Effector memory CD4-positive, alpha-beta T cell (primary cell): Measurements from ENCODE around the gene ABHD17A.

Experiments used
- DNase-seq, 3 donors: peaks; one replicate each; pipeline ENCODE4 v3.0.0-alpha.2; 2020
- H3K27ac ChIP-seq: 2 replicates; pipeline ENCODE4 v1.7.0; 2013; ENCODE audit warnings: mild to moderate bottlenecking, low read length, moderate library complexity; ENCODE audit not compliant: insufficient read depth, poor library complexity, severe bottlenecking
- H3K27me3 ChIP-seq: replicated peaks from 2 replicates; pipeline ENCODE4 v1.7.0; 2013; ENCODE audit warnings: mild to moderate bottlenecking, low read length; ENCODE audit not compliant: insufficient read depth, control insufficient read depth, poor library complexity, severe bottlenecking
- H3K36me3 ChIP-seq: 2 replicates; pipeline ENCODE4 v1.7.0; 2013; ENCODE audit warnings: mild to moderate bottlenecking, low read length, moderate library complexity; ENCODE audit not compliant: control insufficient read depth, insufficient read depth
- H3K4me1 ChIP-seq: 2 replicates; pipeline ENCODE4 v1.7.0; 2013; ENCODE audit warnings: low read length, mild to moderate bottlenecking; ENCODE audit not compliant: control insufficient read depth, insufficient read depth, poor library complexity, severe bottlenecking
- H3K4me3 ChIP-seq: 2 replicates; pipeline ENCODE4 v1.7.0; 2013; ENCODE audit warnings: low read length, low read depth, mild to moderate bottlenecking; ENCODE audit not compliant: insufficient read depth, poor library complexity, severe bottlenecking
- H3K9me3 ChIP-seq: 2 replicates; pipeline ENCODE4 v1.7.0; 2013; ENCODE audit warnings: mild to moderate bottlenecking, low read length, moderate library complexity; ENCODE audit not compliant: control insufficient read depth

Gene ABHD17A

DNA sequence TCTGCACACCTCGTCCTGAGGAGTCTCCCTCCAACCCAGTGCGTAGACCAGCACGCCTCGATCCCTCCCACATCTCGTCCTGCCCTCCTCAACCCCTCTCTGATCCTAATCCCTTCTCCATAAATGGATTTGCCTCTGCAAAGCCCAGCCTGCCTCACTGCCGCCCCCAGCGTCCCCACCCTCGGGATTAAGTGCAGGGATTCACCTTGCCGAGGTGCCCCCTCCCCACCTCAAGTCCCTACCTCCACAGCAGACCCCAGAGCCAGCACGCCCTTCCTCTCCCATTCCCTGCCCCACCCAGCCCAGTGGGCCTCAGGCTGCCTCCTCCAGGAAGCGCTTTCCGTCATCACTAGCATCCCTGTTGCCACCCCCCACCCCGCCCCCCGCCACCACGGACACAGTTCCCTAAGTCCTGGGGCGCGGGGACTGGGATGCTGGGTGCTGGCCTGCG lies 25.9 kb downstream of the ABHD17A start:
- Histone ChIP-seq H3K4me3 (no peak overlapping the region), H3K9me3 (no peaks in the 10 kb centered on the region), H3K27me3 (no peaks in the 10 kb centered on the region), H3K4me1 (peaks cover 64% of the 10 kb centered on the region), H3K27ac (peak overlapping the region; percentile 86), H3K36me3 (no peaks in the 10 kb centered on the region)
- no peak for DNase-seq

DNA sequence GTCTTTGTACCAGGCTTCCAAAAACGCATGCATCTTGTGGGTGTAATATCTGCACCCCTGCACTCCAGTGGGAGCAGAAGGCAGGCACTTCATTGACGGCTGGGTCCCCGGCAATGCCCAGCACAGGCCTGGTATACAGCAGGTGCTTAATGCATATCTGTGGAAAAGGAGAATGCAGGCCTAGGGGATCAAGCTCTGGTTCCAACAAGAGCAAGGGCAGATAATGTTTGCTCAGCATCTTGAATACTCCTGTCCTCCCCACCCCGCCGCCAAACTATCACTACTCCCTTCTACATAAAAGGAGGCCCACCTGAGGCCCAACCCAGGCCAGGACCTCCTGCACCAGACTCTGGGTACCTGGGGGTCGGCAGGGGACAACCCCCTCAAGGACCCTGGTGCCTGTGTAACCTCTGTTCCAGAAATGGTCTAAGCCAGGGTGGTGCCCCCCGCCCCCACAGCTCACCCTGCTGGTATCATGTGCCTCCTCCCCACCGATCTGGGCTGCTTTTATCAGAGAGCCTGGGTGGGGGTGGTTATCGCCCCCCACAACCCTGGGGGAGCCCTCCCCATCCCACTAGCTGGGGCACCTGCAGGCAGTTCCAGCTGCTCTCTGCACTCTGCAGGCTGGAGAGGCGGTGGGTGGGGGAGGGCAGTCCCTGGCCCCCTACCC lies 26.7 kb downstream of the ABHD17A start:
- peak overlapping the region; percentile 86 for H3K27ac ChIP-seq
- no peak for DNase-seq
- no peaks in the 10 kb centered on the region for H3K36me3 ChIP-seq
- no peak overlapping the region for H3K4me3 ChIP-seq
- H3K9me3 ChIP-seq, result no peaks in the 10 kb centered on the region
- peaks cover 72% of the 10 kb centered on the region for H3K4me1 ChIP-seq
- no peaks in the 10 kb centered on the region for H3K27me3 ChIP-seq

DNA sequence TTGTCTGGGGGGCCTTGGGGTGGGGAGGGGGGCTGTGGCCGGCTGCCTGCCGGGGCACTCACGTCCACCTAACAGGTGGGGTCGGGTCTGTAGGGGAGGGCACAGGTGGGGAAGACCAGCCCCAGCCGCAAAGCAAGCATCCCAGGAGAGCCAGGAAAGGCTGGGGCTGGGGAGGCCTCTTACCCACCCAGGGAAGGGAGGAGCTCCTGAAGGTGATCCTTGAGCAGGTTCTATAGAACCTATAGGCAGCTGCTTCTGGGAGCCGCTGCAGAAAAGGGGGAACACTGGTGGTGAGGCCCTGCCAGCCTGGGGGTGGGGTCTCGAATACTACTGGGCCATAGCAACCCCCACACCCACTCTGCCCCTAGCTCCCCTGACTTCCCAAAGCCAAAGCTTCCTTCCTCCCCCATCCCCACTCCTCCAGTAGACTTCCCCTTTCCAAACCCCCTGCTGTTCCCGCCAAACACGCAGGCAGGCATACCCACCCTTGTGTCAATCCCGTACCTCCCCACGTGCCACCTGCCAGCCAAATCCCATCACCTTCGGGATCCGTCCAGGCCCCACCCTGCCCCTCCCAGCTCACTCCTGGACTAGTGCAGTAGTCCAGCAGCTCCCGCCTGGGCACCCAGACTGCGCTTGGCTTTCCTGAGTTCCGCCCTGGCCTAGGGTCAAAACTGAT lies 27.5 kb downstream of the ABHD17A start:
- no peaks in the 10 kb centered on the region for H3K9me3 ChIP-seq
- H3K27ac ChIP-seq, result peak overlapping the region; percentile 86
- no peaks in the 10 kb centered on the region for H3K27me3 ChIP-seq
- DNase-seq, result no peak
- peaks cover 79% of the 10 kb centered on the region for H3K4me1 ChIP-seq
- H3K4me3 ChIP-seq, result no peak overlapping the region
- no peaks in the 10 kb centered on the region for H3K36me3 ChIP-seq

DNA sequence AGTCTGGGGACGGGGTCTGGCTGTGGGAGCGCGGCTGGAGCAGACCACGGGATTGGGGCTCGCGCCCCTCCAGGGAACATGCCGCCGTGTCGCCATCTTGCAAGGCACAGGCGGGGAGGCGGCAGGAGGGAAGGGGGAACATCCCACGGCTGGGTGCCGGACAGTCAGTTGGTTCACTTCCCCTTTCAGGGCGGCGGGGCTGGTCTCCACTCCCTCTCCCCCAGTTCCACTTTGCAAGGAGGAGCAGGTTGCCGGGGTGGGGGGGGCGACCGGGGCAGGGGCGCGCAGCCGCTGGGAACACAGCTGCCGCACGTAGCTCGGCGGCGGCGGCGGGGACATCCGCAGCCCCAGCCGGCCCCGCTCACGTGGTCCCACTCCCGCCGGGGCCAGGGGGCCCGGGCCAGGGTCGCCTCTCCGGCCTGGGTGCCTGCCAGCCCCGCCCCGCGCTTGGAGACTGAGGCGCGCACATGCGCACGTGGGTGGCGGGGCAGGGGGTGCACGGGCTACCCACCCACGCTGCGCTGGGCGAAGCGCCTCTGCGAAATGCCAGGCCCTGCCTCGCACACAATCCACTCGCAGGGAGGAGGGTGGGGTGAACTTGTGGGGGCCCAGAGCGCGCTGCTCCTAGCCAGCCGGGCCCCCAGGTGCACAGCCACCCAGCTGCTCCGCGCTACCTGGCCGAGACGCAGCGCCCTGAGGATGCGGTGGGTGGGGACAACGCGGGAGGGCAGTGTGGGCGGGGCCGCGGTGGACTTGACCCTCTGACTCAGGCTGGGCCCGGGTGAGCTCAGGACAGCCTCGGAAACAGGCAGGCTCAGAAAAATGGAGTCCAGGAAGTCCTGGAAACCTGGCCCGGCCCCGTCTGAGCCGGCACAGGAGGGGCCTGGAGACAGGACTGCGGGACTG lies 28.3 kb downstream of the ABHD17A start:
- Histone ChIP-seq H3K4me1 (peaks cover 85% of the 10 kb centered on the region), H3K27ac (peak overlapping the region; percentile 86), H3K4me3 (peak overlapping the region; percentile 60), H3K27me3 (no peaks in the 10 kb centered on the region), H3K9me3 (no peaks in the 10 kb centered on the region), H3K36me3 (no peaks in the 10 kb centered on the region)
- no peak for DNase-seq

DNA sequence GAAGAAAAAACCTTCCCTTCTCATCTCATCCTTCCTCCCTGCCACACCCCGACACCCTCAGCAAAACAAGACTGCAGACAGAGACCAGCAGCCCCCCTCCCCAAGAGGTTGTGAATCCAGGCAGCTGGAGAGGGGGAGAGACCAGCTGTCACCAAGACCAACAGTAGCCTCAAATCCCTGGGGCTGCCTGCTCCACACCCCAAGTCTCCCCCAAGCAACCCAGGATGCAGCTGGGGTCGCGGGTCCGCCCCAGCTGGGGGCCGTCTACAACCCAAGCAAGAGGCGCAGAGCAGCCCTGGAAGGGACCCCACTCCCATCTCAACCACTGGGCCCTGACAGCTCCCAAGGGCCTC lies 29.0 kb downstream of the ABHD17A start:
- H3K4me3 ChIP-seq, result peak overlapping the region; percentile 60
- H3K4me1 ChIP-seq, result peaks cover 85% of the 10 kb centered on the region
- H3K27ac ChIP-seq, result peak overlapping the region; percentile 86
- no peaks in the 10 kb centered on the region for H3K36me3 ChIP-seq
- no peaks in the 10 kb centered on the region for H3K9me3 ChIP-seq
- DNase-seq, result no peak
- no peaks in the 10 kb centered on the region for H3K27me3 ChIP-seq

DNA sequence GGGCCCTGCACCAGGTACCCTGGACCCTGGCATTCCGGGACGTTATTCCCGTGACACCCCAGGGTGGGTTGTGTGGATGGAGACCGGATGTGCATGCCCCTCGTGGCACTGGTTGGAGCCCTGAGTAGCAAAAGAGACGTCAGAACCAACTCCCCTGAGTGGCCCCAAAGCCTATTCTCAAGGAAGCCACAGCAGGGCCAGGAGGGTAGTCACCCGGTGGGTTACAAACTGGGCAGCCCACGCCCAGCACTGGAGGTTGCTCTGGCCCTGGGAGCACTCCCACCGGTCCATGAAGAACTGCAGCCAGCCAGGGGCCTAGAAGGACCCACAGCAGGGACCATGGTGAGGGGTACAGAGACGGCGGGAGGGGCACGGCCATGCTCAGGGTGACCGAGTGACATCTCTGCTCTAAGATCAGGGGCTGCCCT lies 29.5 kb downstream of the ABHD17A start:
- no peak for DNase-seq
- Histone ChIP-seq H3K27ac (peak overlapping the region; percentile 86), H3K9me3 (no peaks in the 10 kb centered on the region), H3K4me3 (peak overlapping the region; percentile 60), H3K4me1 (peaks cover 81% of the 10 kb centered on the region), H3K36me3 (no peaks in the 10 kb centered on the region), H3K27me3 (no peaks in the 10 kb centered on the region)

DNA sequence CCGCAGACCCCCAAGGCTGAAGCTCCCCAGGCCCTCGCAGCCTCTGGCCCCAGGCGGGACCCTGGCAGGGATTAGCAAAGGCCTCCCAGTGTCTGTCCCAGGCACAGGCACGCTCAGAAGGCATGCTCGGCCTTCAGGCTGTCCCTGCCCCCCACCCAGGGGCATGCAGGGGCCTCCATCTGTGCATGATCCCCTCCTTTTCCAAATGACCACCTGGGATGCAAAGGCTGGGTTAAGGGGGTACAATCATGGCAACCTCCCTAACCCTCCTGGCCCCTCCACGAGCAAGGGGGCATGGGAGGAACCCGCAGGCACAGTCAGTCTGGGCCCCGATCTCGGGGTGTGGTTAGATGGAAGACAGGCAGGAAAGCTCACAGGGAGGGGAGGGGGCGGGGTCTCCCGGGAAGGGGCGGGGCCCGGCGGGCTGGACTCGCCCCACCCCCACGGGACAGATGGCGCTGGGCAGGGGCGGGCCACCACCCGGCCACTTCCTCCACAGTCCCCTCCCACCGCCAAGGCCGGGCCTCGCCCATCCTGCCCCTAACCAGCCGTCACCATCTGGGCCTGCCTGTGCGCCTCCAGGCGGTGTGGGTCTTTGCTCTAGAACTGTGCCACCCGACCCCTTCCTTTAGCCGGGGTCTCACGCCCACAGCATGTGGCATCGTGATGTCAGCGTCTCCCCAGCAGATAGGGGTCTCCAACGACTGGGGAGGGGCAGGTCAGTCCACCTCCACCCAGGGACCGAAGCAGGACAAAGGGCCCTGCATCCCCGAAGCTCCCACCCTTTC lies 30.1 kb downstream of the ABHD17A start:
- Histone ChIP-seq H3K4me3 (peak overlapping the region; percentile 60), H3K27ac (peak overlapping the region; percentile 86), H3K36me3 (no peaks in the 10 kb centered on the region), H3K4me1 (peaks cover 75% of the 10 kb centered on the region), H3K27me3 (no peaks in the 10 kb centered on the region), H3K9me3 (no peaks in the 10 kb centered on the region)
- peak; percentile 72 to 84 (median 74) for DNase-seq

DNA sequence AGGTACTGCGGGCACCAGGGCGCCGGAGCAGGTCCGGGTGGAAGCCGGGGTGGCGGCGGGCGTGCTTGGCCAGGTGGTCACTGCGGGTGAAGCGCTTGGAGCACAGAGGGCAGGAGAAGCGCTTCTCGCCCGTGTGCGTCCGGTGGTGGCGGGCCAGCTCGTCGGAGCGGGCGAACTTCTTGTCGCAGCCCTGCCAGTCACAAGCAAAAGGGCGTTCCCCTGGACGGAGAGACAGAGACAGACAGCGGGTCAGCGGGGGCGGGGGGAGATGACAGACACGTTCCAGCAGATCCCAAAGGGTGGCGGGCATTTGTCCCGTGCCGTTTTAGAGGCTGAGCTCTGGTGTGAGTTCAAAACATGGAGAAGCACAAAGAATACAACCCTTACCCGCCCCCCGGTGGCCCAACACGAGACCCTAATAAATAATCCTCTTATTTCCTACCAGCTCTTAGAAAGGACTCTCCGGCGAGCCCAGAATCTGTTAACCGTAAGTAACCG lies 30.7 kb downstream of the ABHD17A start:
- Histone ChIP-seq H3K9me3 (no peaks in the 10 kb centered on the region), H3K27ac (peak overlapping the region; percentile 86), H3K4me1 (peaks cover 69% of the 10 kb centered on the region), H3K27me3 (no peaks in the 10 kb centered on the region), H3K4me3 (peak overlapping the region; percentile 60), H3K36me3 (no peaks in the 10 kb centered on the region)
- DNase-seq, result no peak

DNA sequence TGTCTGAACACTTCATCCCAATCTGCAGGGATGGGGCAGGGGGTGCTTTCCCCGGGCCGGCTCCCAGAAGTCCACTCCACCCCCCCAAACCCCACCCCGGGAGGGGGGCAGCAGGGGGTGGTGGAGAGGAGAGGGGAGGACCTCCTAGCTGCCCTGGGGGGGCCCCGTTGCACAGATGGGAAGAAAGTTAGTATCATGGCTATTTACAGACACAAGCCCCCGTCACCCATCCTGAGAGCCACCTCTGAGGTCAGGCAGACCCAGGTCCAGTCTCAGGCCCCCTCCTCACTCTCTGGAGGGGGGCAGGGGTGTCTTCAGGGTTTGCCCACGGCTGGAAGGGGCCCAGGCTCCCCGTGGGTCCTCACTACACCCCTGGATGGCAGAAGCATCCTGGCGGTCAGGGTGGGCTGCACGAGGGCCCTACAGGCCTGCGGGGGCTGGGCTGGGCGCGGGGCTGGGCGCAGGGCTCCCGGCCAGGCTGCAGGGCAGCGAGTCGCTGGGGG lies 31.2 kb downstream of the ABHD17A start:
- no peaks in the 10 kb centered on the region for H3K9me3 ChIP-seq
- no peaks in the 10 kb centered on the region for H3K27me3 ChIP-seq
- no peak overlapping the region for H3K4me3 ChIP-seq
- peaks cover 64% of the 10 kb centered on the region for H3K4me1 ChIP-seq
- H3K36me3 ChIP-seq, result no peaks in the 10 kb centered on the region
- peak overlapping the region; percentile 12 for H3K27ac ChIP-seq
- no peak for DNase-seq
